ENCODE measurements around the gene GIT2. TPM values are rescaled to one million over a fixed set of nuclear protein-coding genes. Genes with fewer than 3 reads are reported as not detected.

Gene GIT2
- total and polyA plus RNA-seq, 2 of the 8 experiments (the other 6 are each of a cell fraction or from before 2014, with no cell fraction given): 9.6 to 20.7 TPM

DNA sequence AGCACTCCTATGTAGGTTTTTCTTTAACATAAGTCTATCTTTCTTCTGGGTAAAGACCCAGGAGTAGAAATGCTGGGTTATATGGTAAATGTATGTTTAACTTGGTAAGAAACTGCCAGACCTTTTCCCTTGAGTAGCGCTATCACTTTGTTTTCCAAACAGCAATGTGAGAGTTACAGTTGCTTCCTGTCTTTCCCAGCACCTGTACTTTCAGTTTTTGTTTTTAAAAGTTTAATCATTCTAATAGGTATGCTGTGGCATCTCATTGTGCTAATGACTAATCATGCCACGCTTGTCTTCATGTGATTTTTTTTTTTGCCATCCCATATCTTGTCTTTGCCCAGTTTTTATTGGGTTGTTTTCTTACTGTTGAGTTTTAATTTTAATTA is 28.1 kb downstream of the GIT2 start:
- Histone ChIP-seq H3K79me1 (ENCODE audit: low read depth, low read length) (no peaks in the 10 kb centered on the region), H2BK5ac (ENCODE audit: low read depth, low read length) (no peak overlapping the region), H3K23me2 (ENCODE audit: low read depth, low read length) (no peaks in the 10 kb centered on the region), H2BK20ac (ENCODE audit: low read length) (no peak overlapping the region), H3K4me2 (ENCODE audit: insufficient read depth in 1 of 2, low read depth in 2 of 2, low read length in 2 of 2) (no peak overlapping the region), H3K79me2 (ENCODE audit: control insufficient read depth in 1 of 2, insufficient read depth in 2 of 2, low read length in 2 of 2) (no peaks in the 10 kb centered on the region), H2AK5ac (ENCODE audit: low read depth, low read length) (no peak overlapping the region), H2AFZ (ENCODE audit: low read length) (no peak overlapping the region), H2BK12ac (ENCODE audit: low read depth, low read length) (no peak overlapping the region), H3K23ac (ENCODE audit: insufficient read length) (no peak overlapping the region), H3K36me3 (ENCODE audit: control insufficient read depth in 2 of 4, insufficient read depth in 4 of 4, low read length in 3 of 4) (peaks cover 0 to 5% (median 0%) of the 10 kb centered on the region in 4 experiments; a peak in 4 of 8 replicates), H3K27me3 (replicated peaks in 1 of 4; ENCODE audit: control insufficient read depth in 3 of 4, extremely low read depth in 1 of 4, insufficient read depth in 3 of 4, low read length in 3 of 4) (no peaks in the 10 kb centered on the region), H2BK120ac (replicated peaks; ENCODE audit: low read depth, low read length) (no peak overlapping the region), H4K5ac (ENCODE audit: insufficient read length, low read depth, low read length) (no peak overlapping the region), H3K56ac (replicated peaks; ENCODE audit: insufficient read length, low read depth, low read length) (no peak overlapping the region), H4K8ac (ENCODE audit: extremely low read depth, insufficient read depth, low read length) (no peak overlapping the region), H3K27ac (ENCODE audit: low read depth, low read length) (no peak overlapping the region), H3K4me1 (replicated peaks in 1 of 4; ENCODE audit: control insufficient read depth in 3 of 4, insufficient read depth in 4 of 4, low read length in 3 of 4) (no peaks in the 10 kb centered on the region), H3K14ac (ENCODE audit: insufficient read length) (no peak overlapping the region), H3K9me3 (ENCODE audit: insufficient read depth in 2 of 2, low read depth in 1 of 2, low read length in 1 of 2) (no peaks in the 10 kb centered on the region), H4K20me1 (replicated peaks in 1 of 2; ENCODE audit: control insufficient read depth in 1 of 2, insufficient read depth in 2 of 2, low read length in 2 of 2) (no peaks in the 10 kb centered on the region), H2BK15ac (ENCODE audit: low read length) (no peak overlapping the region), H3K18ac (ENCODE audit: extremely low read depth, low read length) (no peak overlapping the region), H4K91ac (replicated peaks; ENCODE audit: insufficient read length, low read length) (no peak overlapping the region), H3K4me3 (ENCODE audit: extremely low read depth in 1 of 4, insufficient read depth in 2 of 4, low read depth in 3 of 4, low read length in 4 of 4) (no peak overlapping the region), H3K9ac (replicated peaks in 1 of 4; ENCODE audit: extremely low read depth in 1 of 4, low read depth in 3 of 4, low read length in 3 of 4) (no peak overlapping the region), H3K4ac (replicated peaks; ENCODE audit: insufficient read length, low read depth, low read length) (no peak overlapping the region)
- POLR2A ChIA-PET (ENCODE audit: partially characterized antibody): interaction anchor here (0.6 kb wide), 1 partner anchor 12 kb away, joined by 3 read pairs; no protein-coding TSS in a partner anchor
- FAIRE-seq (no peak), DNase-seq (ENCODE audit: low read depth in 1 of 2, low spot score in 2 of 2) (no peak)
- CTCF ChIA-PET (ENCODE audit: partially characterized antibody): interaction anchor here (0.9 to 1.6 kb wide), 5 partner anchors 17 to 57 kb away, joined by 3 to 5 read pairs (median 3); no protein-coding TSS in a partner anchor
- WGBS, 2 experiments (ENCODE audit: extremely low coverage in 1 of 2, insufficient coverage in 1 of 2, insufficient read length in 1 of 2, insufficient replicate concordance in 2 of 2, low coverage in 1 of 2, low lambda C conversion rate in 2 of 2, missing lambda C conversion rate in 1 of 2): 82% methylated on average over 2 of the region's 2 CpGs; no CpG with 5 or more reads in 1 of the 2 experiments
- TF ChIP-seq, protein P1, sequence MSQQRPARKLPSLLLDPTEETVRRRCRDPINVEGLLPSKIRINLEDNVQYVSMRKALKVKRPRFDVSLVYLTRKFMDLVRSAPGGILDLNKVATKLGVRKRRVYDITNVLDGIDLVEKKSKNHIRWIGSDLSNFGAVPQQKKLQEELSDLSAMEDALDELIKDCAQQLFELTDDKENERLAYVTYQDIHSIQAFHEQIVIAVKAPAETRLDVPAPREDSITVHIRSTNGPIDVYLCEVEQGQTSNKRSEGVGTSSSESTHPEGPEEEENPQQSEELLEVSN (IDR thresholded peaks at IDR 0.05): no peak
- TF ChIP-seq MAFK (IDR thresholded peaks at IDR 0.05; ENCODE audit: low read depth, low read length) (no peak), EP300 (IDR thresholded peaks at IDR 0.05; ENCODE audit: borderline replicate concordance in 1 of 2, low read depth in 2 of 2, low read length in 2 of 2) (no peak), POLR2AphosphoS5 (IDR thresholded peaks at IDR 0.05; ENCODE audit: low read depth, low read length) (no peak), FOSL1 (IDR thresholded peaks at IDR 0.05; ENCODE audit: insufficient read depth, low read depth, low read length) (no peak), SP1 (IDR thresholded peaks at IDR 0.05; ENCODE audit: low read depth, low read length) (no peak), RAD21 (IDR thresholded peaks at IDR 0.05 in 1 of 2, conservative IDR thresholded peaks at IDR 0.05 in 1 of 2; ENCODE audit: low read depth in 2 of 2, low read length in 2 of 2) (no peak), NANOG (IDR thresholded peaks at IDR 0.05; ENCODE audit: insufficient read depth, low read depth, low read length, poor library complexity, severe bottlenecking) (no peak), EGR1 (IDR thresholded peaks at IDR 0.05; ENCODE audit: borderline replicate concordance, low read depth, low read length) (no peak), HDAC2 (IDR thresholded peaks at IDR 0.05; ENCODE audit: borderline replicate concordance in 1 of 2, low read depth in 2 of 2, low read length in 2 of 2) (no peak)
- TF ChIP-seq, protein P2, sequence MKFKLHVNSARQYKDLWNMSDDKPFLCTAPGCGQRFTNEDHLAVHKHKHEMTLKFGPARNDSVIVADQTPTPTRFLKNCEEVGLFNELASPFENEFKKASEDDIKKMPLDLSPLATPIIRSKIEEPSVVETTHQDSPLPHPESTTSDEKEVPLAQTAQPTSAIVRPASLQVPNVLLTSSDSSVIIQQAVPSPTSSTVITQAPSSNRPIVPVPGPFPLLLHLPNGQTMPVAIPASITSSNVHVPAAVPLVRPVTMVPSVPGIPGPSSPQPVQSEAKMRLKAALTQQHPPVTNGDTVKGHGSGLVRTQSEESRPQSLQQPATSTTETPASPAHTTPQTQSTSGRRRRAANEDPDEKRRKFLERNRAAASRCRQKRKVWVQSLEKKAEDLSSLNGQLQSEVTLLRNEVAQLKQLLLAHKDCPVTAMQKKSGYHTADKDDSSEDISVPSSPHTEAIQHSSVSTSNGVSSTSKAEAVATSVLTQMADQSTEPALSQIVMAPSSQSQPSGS (IDR thresholded peaks at IDR 0.05; ENCODE audit: low read length): no peak
